HG03432 (cell line): ENCODE measurements around the gene NDUFB10.
A peak's percentile ranks its signal among the peaks of the same experiment; 100 is the strongest.
"Not testable (repeated sequence)": the region's sequence is repeated elsewhere in the genome, so short reads cannot be mapped to it uniquely, and the experiment has no call there.

Experiments used
- ATAC-seq: cut with Tn5 transposase; IDR thresholded peaks from one replicate; pipeline ENCODE4 v1.9.1; 2021; ENCODE audit warnings: mild to moderate bottlenecking, moderate library complexity; ENCODE audit not compliant: unreplicated experiment

Gene NDUFB10

GRCh38 chr16:1923299-1924034, 35.9 kb upstream of the NDUFB10 start:
- no peak for ATAC-seq

- no peak for ATAC-seq
These were observed 35.2 kb upstream of the NDUFB10 start for GRCh38 chr16:1924095-1924494.

GRCh38 chr16:1926271-1926670, 33.1 kb upstream of the NDUFB10 start:
- no peak for ATAC-seq

GRCh38 chr16:1929105-1929504, 30.2 kb upstream of the NDUFB10 start:
- peak; percentile 40 for ATAC-seq

GRCh38 chr16:1929578-1930337, 29.6 kb upstream of the NDUFB10 start:
- ATAC-seq, result peak; percentile 90

- ATAC-seq, result no peak
These were observed 29.0 kb upstream of the NDUFB10 start for GRCh38 chr16:1930338-1930720.

- ATAC-seq, result no peak
These were observed 27.0 kb upstream of the NDUFB10 start for GRCh38 chr16:1932050-1933028.

- ATAC-seq, result no peak
These were observed 26.2 kb upstream of the NDUFB10 start for GRCh38 chr16:1933097-1933661.

- no peak for ATAC-seq
These were observed 22.3 kb upstream of the NDUFB10 start for GRCh38 chr16:1936945-1937479.

- no peak for ATAC-seq
These were observed 21.0 kb upstream of the NDUFB10 start for GRCh38 chr16:1938316-1938715.

- ATAC-seq, result no peak
These were observed 20.4 kb upstream of the NDUFB10 start for GRCh38 chr16:1938910-1939309.

GRCh38 chr16:1939833-1940232, 19.5 kb upstream of the NDUFB10 start:
- ATAC-seq, result not testable (repeated sequence)

- ATAC-seq, result no peak
These were observed 18.8 kb upstream of the NDUFB10 start for GRCh38 chr16:1940273-1941161.

GRCh38 chr16:1941162-1942046, 17.9 kb upstream of the NDUFB10 start:
- no peak for ATAC-seq

GRCh38 chr16:1942047-1942809, 17.1 kb upstream of the NDUFB10 start:
- ATAC-seq, result no peak

- ATAC-seq, result peak; percentile 92
These were observed 16.3 kb upstream of the NDUFB10 start, which contains the start of gene MSRB1 for GRCh38 chr16:1942810-1943726. Gene MSRB1, minus strand, starts transcription at chr16:1943199. Its CDS starts 43 bp downstream, at chr16:1943156.
